ENCODE measurements around the gene PPA2.
"Not testable (repeated sequence)": the region's sequence is repeated elsewhere in the genome, so short reads cannot be mapped to it uniquely, and the experiment has no call there.

PPA2 gene

DNA sequence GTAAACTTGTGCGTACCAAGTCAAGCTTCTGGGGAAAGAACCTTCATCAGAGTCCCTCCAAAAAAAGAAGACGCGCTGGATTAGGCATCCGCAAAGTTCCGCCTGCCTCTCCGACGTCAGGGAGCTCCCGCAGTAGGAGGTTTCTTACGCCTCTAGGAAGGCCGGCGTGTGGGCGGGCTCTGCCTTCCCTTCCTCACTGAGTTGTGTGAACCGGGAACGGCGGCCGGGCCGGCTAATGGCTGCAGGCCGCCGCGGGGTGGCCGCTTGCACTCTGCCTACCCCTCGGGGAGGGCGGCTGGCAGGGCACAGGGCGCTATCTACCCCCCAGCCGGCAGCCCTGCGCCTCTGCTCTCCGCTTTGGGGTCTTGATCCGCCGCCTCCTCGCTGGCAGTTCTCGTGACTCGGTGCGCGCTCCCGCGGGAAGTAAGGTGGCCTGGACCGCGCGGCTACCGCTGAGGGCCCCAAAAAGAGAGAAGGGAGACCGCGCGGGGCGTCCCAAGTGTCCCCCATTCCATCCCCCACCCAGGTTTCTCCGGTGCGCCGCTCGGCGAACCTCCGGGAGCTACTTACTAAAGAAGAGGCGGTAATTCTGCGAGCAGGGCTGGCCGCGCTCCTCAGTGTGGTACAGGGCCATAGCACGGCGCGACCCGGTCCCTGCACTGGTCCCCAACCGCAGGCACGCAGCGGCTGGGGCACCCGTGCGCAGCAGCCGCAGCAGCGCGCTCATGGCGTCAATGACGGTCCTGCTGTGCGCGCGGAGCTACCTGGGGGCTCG, at the start of gene PPA2:
Gene PPA2 (minus strand): TSS at position 739 of the 775 bp plus-strand sequence. CDS start 12 bp downstream, at position 727.
- DNase-seq (ENCODE audit: low read depth): peak; percentile 38

DNA sequence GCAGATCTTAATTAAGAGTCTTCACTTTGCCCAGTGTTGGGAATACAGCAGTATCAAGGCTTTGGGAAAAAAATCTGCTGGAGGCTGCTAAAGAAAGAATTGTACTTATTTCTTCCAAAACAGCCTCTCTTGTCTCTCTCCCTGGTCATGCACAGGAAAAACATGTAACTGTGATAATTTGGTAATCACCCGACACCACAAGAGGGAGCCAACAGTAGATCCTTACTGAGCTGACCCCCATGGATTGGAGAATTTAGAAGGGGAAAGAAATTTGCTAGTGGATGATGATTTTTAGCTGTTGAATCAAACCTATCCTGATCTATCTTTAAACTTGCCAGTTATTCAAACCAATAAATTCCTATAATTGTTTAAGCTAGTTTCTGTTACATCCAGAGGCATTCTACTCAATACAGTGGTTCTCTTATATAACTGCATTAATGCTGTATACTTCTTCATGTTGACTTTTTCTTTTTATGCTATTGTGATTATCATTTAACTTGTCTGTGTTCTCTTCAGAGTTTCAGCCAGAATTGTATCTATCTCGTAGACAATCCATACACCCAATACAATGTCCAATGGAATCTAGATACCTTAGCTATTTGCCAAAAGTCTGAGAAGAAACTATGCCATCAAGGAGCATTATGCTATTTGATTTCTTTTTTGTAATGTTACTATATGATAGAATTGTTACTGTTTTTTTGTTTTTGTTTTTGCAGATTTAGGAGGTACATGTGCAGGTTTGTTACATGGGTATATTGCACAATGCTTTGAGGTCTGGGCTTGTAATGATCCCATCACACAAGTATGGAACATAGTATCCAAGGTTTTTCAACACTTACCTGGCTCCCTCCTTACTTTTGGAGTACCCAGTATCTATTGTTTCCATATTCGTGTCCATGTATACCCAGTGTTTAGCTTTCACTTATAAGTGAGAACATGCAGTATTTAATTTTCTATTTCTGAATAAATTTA, 47.2 kb upstream of the PPA2 start:
- no peak for DNase-seq (ENCODE audit: low read depth)

GRCh38 chr4:105510245-105510644, 36.4 kb upstream of the PPA2 start:
- no peak for DNase-seq (ENCODE audit: low read depth)

DNA sequence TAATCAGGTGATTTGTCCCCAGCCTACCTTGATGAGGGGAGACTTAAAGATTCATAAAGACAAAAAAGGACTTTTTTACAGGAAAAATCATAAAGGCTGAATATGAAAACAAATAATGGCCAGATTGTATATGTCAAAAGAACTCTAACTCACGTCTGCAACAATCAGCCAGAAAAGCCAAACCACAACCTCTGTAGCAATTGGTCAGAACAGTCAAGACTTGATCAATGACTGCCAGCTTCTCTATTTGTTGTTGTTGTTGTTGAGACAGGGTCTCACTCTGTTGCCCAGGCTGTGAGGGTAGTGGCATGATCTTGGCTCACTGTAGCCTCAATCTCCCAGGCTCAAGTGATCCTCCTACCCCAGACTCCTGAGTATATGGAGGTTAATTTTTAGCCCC, 35.9 kb upstream of the PPA2 start:
- DNase-seq (ENCODE audit: low read depth): no peak

GRCh38 chr4:105509291-105509690, 35.4 kb upstream of the PPA2 start:
- no peak for DNase-seq (ENCODE audit: low read depth)

DNA sequence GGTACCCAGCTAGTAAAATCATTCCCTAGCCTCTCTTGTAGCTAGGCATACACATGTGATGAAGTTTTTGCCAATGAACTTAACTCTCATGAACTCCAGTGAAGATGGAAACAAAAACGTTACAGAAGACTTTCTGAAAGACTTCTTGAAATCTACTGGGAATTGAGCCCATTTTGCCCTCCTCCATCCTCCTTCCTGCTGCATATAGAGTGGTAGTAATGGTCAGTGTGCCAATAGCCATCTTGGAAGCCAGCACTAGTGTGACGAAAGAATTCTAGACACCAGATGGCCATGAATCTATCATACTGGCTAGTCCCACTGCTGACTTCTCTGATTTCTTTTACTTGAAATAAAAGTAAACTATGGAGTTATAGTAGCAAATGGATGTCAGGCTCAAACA, 30.9 kb upstream of the PPA2 start:
- no peak for DNase-seq (ENCODE audit: low read depth)

GRCh38 chr4:105503484-105503883, 29.6 kb upstream of the PPA2 start:
- no peak for DNase-seq (ENCODE audit: low read depth)

DNA sequence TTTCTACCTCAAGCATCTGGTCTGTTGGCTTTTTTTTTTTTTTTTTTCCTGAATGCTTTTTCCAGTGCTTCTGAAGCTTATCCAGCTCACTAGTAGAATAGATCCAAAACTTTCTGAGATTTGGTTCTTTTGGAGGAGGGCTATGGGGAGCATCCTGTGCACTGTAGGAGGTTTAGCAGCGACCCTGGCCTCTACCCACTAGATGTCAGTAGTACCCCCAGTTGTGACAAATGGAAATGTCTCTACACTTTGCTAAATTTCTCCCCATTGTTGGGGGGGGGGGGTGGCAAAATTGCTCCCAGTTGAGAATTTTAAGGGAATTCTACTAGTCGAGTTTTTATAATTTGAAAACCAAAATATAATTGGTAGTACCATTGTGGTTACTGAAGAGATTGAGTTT, 23.0 kb upstream of the PPA2 start:
- no peak for DNase-seq (ENCODE audit: low read depth)

- DNase-seq (ENCODE audit: low read depth): no peak
Measured at GRCh38 chr4:105495667-105496066, 21.8 kb upstream of the PPA2 start.

DNA sequence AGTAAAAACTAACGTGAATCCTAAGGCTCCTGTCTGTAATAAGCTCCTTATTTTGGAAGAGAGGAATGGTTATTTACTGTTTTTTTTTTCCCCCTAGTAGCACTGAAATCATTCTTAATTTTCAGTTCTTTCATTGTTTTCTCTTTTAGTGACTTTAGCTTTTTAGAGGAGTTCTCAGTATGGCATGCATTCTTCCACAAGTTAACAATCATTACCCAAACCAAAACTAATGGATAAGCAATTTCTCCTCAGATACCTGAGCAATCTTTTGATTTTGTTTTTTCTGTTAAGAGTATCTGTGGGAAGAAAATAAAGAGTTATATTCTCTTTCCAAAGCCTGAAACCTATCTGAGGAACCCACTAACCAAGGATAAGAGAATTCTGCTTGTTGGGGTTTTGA, 16.7 kb upstream of the PPA2 start:
- no peak for DNase-seq (ENCODE audit: low read depth)

GRCh38 chr4:105483840-105484239, 10.0 kb upstream of the PPA2 start:
- no peak for DNase-seq (ENCODE audit: low read depth)

DNA sequence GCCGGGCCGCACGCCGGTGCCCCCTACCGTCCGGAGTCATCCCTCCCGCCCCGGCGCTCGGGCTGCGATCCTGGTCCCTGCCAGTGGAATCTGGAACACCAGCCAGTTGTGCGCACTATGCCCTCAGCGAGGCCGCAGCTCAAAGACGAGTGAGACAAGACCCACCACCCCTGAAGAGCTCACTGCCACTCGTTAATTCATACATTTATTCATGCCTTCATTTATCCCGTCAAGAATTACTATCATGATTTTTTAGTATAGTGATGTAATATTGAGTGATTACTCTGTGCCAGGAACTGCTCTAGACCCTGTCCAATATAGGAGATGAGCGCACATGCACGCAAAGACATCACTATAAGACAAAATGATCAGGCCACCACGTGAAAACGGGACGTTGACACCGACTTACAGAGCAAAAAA, 247 bp upstream of the PPA2 start:
- DNase-seq (ENCODE audit: low read depth): peak; percentile 67

- DNase-seq (ENCODE audit: low read depth): no peak
Measured at GRCh38 chr4:105472871-105473323, 965 bp downstream of the PPA2 start.

- DNase-seq (ENCODE audit: low read depth): no peak
Measured at GRCh38 chr4:105471566-105472176, 2.2 kb downstream of the PPA2 start.

DNA sequence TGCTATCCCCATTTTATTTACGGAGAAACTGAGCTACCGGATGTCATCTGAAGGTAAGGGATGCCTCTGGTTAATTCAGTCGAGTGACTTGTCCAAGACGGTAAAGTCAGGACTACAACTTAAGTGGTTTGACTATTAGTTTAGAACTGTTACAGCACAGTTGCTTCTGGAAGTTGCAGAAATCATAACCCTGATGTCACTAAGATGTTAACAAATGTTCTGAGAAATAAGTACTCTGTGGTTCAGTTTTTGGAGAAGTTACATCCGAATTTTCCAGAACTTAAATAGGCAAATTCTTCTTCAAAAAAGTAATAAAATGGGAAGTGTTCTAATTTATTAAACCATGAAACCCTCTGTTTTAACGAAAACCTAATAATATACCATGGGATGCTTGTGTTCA, 3.1 kb downstream of the PPA2 start:
- no peak for DNase-seq (ENCODE audit: low read depth)

- no peak for DNase-seq (ENCODE audit: low read depth)
Measured at GRCh38 chr4:105469736-105470135, 4.1 kb downstream of the PPA2 start.

DNA sequence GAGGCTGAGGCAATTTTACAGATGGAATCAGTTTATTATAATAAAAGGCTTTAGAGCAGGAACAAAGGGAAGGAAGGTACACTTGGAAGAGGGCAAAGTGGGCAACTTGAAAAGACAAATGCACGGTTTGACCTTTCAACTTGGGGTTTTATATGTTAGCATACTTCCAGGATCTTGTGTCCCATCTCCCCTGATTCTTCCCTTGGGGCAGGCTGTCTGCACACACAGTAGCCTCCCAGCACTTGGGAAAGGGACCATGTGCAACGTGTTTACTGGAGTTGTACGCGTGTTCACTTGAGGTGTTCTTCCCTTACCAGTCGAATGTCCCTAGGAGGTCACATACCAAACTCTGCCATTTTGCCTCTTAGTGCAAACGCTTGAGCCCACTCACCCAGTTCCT, 7.3 kb downstream of the PPA2 start:
- DNase-seq (ENCODE audit: low read depth): no peak

DNA sequence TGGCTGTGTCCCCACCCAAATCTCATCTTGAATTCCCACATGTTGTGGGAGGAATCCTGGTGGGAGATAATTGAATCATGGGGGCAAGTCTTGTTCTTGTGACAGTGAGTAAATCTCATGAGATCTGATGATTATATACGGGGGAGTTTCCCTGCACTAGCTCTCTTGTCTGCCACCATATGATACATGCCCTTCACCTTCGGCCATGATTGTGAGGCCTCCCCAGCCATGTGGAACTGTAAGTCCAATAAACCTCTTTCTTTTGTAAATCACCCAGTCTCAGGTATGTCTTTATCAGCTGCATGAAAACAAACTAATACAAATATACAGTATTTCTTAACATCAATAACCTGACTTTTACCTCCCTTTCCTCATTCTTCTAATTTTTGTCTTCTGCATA, 9.3 kb downstream of the PPA2 start:
- DNase-seq (ENCODE audit: low read depth): not testable (repeated sequence)

DNA sequence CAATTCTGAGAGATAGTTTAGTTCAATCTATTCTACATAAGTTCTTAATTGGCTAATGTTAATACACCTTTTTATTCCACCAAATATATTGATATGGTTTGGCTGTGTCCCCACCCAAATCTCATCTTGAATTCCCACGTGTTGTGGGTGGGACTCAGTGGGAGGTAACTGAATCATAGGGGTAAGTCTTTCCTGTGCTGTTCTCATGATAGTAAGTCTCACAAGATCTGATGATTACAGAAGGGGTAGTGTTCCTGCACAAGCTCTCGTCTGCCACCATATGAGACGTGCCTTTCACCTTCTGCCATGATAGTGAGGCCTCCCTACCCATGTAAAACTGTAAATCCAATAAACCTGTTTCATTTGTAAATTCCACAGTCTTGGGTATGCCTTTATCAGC, 11.3 kb downstream of the PPA2 start:
- DNase-seq (ENCODE audit: low read depth): no peak

GRCh38 chr4:105461621-105462382, 12.1 kb downstream of the PPA2 start:
- no peak for DNase-seq (ENCODE audit: low read depth)

- no peak for DNase-seq (ENCODE audit: low read depth)
Measured at GRCh38 chr4:105461221-105461620, 12.6 kb downstream of the PPA2 start.

DNA sequence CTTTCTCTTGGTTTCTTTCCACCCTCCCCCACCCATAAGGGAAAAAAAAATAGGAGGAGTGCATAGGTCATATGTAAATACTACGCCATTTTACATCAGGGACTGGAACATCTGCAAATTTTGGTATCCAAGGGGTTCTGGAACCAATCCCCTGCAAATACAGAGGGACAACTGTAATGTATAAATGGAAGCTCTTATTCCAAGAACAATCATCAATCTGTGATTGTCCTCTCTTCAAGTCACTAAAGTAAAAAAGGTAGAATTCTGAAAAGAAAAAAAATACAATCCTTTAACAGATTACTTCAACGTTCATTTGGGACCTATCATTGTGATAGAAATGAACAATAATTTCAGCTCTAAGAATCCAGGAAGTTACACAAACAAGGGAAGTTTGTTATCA, 13.6 kb downstream of the PPA2 start:
- DNase-seq (ENCODE audit: low read depth): no peak

Data from stimulated activated CD8-positive, alpha-beta memory T cell treated with anti-CD3 and anti-CD28 coated beads, Interleukin-15, amount 100 ng/mL, for 24 hours (primary cell).